Measurements from ENCODE around the gene TPCN1.

DNA sequence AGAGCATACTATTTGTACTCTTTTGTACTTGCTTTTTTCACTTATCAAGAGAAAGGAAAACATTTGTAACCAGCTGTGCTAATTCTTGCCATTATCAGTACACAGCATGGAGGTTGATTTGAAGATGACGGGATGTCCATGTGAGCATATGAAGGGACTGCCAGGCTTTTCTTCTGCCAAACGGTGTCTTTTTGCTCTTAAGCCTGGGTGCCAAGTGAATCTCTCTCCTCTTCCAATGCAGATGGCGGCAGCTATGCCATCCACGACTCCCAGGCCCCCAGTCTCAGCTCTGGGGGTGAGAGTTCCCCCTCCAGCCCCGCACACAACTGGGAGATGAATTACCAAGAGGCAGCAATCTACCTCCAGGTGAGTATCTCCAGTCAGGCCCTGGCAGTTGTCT is 38.9 kb downstream of the TPCN1 start:
- TF ChIP-seq, protein P1, sequence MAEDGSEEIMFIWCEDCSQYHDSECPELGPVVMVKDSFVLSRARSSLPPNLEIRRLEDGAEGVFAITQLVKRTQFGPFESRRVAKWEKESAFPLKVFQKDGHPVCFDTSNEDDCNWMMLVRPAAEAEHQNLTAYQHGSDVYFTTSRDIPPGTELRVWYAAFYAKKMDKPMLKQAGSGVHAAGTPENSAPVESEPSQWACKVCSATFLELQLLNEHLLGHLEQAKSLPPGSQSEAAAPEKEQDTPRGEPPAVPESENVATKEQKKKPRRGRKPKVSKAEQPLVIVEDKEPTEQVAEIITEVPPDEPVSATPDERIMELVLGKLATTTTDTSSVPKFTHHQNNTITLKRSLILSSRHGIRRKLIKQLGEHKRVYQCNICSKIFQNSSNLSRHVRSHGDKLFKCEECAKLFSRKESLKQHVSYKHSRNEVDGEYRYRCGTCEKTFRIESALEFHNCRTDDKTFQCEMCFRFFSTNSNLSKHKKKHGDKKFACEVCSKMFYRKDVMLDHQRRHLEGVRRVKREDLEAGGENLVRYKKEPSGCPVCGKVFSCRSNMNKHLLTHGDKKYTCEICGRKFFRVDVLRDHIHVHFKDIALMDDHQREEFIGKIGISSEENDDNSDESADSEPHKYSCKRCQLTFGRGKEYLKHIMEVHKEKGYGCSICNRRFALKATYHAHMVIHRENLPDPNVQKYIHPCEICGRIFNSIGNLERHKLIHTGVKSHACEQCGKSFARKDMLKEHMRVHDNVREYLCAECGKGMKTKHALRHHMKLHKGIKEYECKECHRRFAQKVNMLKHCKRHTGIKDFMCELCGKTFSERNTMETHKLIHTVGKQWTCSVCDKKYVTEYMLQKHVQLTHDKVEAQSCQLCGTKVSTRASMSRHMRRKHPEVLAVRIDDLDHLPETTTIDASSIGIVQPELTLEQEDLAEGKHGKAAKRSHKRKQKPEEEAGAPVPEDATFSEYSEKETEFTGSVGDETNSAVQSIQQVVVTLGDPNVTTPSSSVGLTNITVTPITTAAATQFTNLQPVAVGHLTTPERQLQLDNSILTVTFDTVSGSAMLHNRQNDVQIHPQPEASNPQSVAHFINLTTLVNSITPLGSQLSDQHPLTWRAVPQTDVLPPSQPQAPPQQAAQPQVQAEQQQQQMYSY (CRISPR knock-in tag; IDR thresholded peaks at IDR 0.05), result no peak
- TF ChIP-seq, protein P2, sequence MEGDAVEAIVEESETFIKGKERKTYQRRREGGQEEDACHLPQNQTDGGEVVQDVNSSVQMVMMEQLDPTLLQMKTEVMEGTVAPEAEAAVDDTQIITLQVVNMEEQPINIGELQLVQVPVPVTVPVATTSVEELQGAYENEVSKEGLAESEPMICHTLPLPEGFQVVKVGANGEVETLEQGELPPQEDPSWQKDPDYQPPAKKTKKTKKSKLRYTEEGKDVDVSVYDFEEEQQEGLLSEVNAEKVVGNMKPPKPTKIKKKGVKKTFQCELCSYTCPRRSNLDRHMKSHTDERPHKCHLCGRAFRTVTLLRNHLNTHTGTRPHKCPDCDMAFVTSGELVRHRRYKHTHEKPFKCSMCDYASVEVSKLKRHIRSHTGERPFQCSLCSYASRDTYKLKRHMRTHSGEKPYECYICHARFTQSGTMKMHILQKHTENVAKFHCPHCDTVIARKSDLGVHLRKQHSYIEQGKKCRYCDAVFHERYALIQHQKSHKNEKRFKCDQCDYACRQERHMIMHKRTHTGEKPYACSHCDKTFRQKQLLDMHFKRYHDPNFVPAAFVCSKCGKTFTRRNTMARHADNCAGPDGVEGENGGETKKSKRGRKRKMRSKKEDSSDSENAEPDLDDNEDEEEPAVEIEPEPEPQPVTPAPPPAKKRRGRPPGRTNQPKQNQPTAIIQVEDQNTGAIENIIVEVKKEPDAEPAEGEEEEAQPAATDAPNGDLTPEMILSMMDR (CRISPR knock-in tag; IDR thresholded peaks at IDR 0.05), result no peak
